ENCODE results near the gene IGDCC3. TPM values are rescaled to one million over a fixed set of nuclear protein-coding genes. Genes with fewer than 3 reads are reported as not detected.
A peak's percentile ranks its signal among the peaks of the same experiment; 100 is the strongest.

IGDCC3 gene
- polyA plus RNA-seq, 1 donor from 2014 or later, result 14.4 TPM

- Histone ChIP-seq H3K9ac (ENCODE audit: low read length) (no peak overlapping the region), H3K9me2 (ENCODE audit: insufficient read depth, low read length) (no peaks in the 10 kb centered on the region), H3K4me3 (ENCODE audit: low read length) (no peak overlapping the region), H4K20me1 (ENCODE audit: insufficient read depth) (no peaks in the 10 kb centered on the region), H2AFZ (ENCODE audit: low read depth, low read length) (no peak overlapping the region), H3K27ac (ENCODE audit: low read length) (no peak overlapping the region), H3F3A (ENCODE audit: insufficient read depth, low read length, poor library complexity, severe bottlenecking) (no peaks in the 10 kb centered on the region), H3K79me2 (replicated peaks; ENCODE audit: insufficient read depth, low read length) (peaks cover 15% of the 10 kb centered on the region), H3K27me3 (ENCODE audit: insufficient read depth, low read depth, low read length) (no peaks in the 10 kb centered on the region), H3K36me3 (ENCODE audit: insufficient read depth, low read length) (no peaks in the 10 kb centered on the region), H3K4me2 (ENCODE audit: low read length) (no peak overlapping the region), H3K9me3 (ENCODE audit: low read length) (no peaks in the 10 kb centered on the region)
- no peak for TF ChIP-seq RAD21 (conservative IDR thresholded peaks at IDR 0.05)
- TF ChIP-seq CTCF (IDR thresholded peaks at IDR 0.05; ENCODE audit: poor library complexity, severe bottlenecking), result no peak
- TF ChIP-seq EP300 (conservative IDR thresholded peaks at IDR 0.05; ENCODE audit: poor library complexity, severe bottlenecking), result no peak
- no peak for TF ChIP-seq REST (IDR thresholded peaks at IDR 0.05; ENCODE audit: borderline replicate concordance)
- no peak for TF ChIP-seq SMC3 (conservative IDR thresholded peaks at IDR 0.05; ENCODE audit: poor library complexity)
- TF ChIP-seq TAF1 (IDR thresholded peaks at IDR 0.05; ENCODE audit: low read depth), result no peak
- no peak for TF ChIP-seq EZH2 (IDR thresholded peaks at IDR 0.05; ENCODE audit: borderline replicate concordance, insufficient read depth, low read length, poor library complexity, severe bottlenecking)
- no peak for TF ChIP-seq MXI1 (conservative IDR thresholded peaks at IDR 0.05; ENCODE audit: poor library complexity, severe bottlenecking)
- TF ChIP-seq POLR2AphosphoS5 (IDR thresholded peaks at IDR 0.05), result no peak
Measured at GRCh38 chr15:65416845-65417416, 39.1 kb upstream of the IGDCC3 start.

DNA sequence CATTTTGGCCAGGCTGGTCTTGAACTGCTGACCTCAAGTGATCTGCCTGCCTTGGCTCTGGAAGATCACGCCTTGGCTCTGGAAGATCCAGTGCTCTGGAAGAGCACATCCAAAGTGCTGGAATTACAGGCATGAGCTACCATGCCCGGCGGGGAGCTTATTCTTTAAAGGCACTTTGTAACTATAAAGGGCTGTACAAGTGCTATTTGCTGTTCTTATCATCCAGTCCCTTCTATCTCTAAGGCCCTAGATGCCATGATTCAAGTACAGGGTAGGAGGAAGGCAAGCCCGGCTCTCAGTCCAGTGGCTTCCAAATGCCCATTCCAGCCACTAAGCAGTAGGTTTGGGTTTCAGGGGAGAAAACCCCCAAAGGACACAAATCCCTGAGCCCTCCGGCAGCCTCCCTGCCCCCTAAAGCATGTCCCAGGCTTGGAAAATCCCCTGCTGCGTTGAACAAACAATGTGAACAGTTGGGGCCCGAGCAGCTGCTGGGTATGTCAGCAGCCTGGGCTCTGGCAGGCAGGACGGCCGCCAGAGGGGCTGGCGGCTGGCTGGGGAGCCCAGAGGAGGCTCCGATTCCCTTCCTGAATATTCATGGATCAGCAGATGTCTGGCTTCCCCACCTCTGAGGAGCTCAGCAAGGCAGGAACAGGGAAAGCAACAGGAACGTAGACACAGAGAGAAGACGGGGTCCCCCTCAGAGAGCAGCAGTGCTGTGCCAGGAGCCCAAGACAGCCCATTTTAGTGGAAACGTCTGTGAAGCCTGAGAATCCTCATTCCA lies 37.2 kb upstream of the IGDCC3 start:
- H4K20me1 ChIP-seq (ENCODE audit: insufficient read depth), result no peaks in the 10 kb centered on the region
- H3K27ac ChIP-seq (ENCODE audit: low read length), result no peak overlapping the region
- H3K27me3 ChIP-seq (ENCODE audit: insufficient read depth, low read depth, low read length), result no peaks in the 10 kb centered on the region
- peak overlapping the region; percentile 10 for H3K4me3 ChIP-seq (ENCODE audit: low read length)
- no peaks in the 10 kb centered on the region for H3K36me3 ChIP-seq (ENCODE audit: insufficient read depth, low read length)
- no peak overlapping the region for H2AFZ ChIP-seq (ENCODE audit: low read depth, low read length)
- TF ChIP-seq EZH2 (IDR thresholded peaks at IDR 0.05; ENCODE audit: borderline replicate concordance, insufficient read depth, low read length, poor library complexity, severe bottlenecking), result no peak
- no peak for TF ChIP-seq TAF1 (IDR thresholded peaks at IDR 0.05; ENCODE audit: low read depth)
- no peak for TF ChIP-seq RAD21 (conservative IDR thresholded peaks at IDR 0.05)
- TF ChIP-seq CTCF (IDR thresholded peaks at IDR 0.05; ENCODE audit: poor library complexity, severe bottlenecking), result no peak
- peak; percentile 18 for TF ChIP-seq REST (IDR thresholded peaks at IDR 0.05; ENCODE audit: borderline replicate concordance)
- TF ChIP-seq EP300 (conservative IDR thresholded peaks at IDR 0.05; ENCODE audit: poor library complexity, severe bottlenecking), result no peak
- no peak for TF ChIP-seq MXI1 (conservative IDR thresholded peaks at IDR 0.05; ENCODE audit: poor library complexity, severe bottlenecking)
- H3K9me2 ChIP-seq (ENCODE audit: insufficient read depth, low read length), result no peaks in the 10 kb centered on the region
- H3K9ac ChIP-seq (ENCODE audit: low read length), result no peak overlapping the region
- H3F3A ChIP-seq (ENCODE audit: insufficient read depth, low read length, poor library complexity, severe bottlenecking), result no peaks in the 10 kb centered on the region
- H3K9me3 ChIP-seq (ENCODE audit: low read length), result no peaks in the 10 kb centered on the region
- H3K79me2 ChIP-seq (replicated peaks; ENCODE audit: insufficient read depth, low read length), result peaks cover 15% of the 10 kb centered on the region
- H3K4me2 ChIP-seq (ENCODE audit: low read length), result no peak overlapping the region
